Endodermal cell (in vitro differentiated cells): ENCODE results near the gene ADAM22. TPM values are rescaled to one million over a fixed set of nuclear protein-coding genes. Genes with fewer than 3 reads are reported as not detected.

Source experiments
- DNase-seq: peaks from one replicate; pipeline ENCODE4 v3.0.0-alpha.2; 2017
- H3K27ac ChIP-seq: 2 replicates; pipeline ENCODE4 v1.5.1; 2013; ENCODE audit warnings: mild to moderate bottlenecking, low read depth, low read length, moderate library complexity
- H3K27me3 ChIP-seq: 2 replicates; pipeline ENCODE4 v1.6.1; 2013; ENCODE audit warnings: mild to moderate bottlenecking, low read length, moderate library complexity; ENCODE audit not compliant: insufficient read depth, control insufficient read depth, poor library complexity, severe bottlenecking
- H3K36me3 ChIP-seq: 2 replicates; pipeline ENCODE4 v1.7.0; 2013; ENCODE audit warnings: mild to moderate bottlenecking, low read length, moderate library complexity; ENCODE audit not compliant: control insufficient read depth, insufficient read depth
- H3K4me1 ChIP-seq: one replicate; pipeline ENCODE4 v1.7.0; 2013; ENCODE audit warnings: low read length; ENCODE audit not compliant: control insufficient read depth, insufficient read depth
- H3K4me3 ChIP-seq: 2 replicates; pipeline ENCODE4 v1.5.1; 2013; ENCODE audit warnings: mild to moderate bottlenecking, low read length, moderate library complexity
- H3K9ac ChIP-seq: 2 replicates; pipeline ENCODE4 v1.6.1; 2013; ENCODE audit warnings: mild to moderate bottlenecking, low read length, moderate library complexity; ENCODE audit not compliant: poor library complexity, severe bottlenecking; ENCODE audit errors: extremely low read depth
- H3K9me3 ChIP-seq: 2 replicates; pipeline ENCODE4 v1.6.1; 2013; ENCODE audit warnings: mild to moderate bottlenecking, low read length, moderate library complexity; ENCODE audit not compliant: control insufficient read depth
- H3K27ac Mint-ChIP-seq: 2 replicates; pipeline ENCODE4 v1.8.0; 2020; ENCODE audit warnings: mixed read lengths
- H3K27me3 Mint-ChIP-seq: 2 replicates; pipeline ENCODE4 v1.8.0; 2021; ENCODE audit warnings: mild to moderate bottlenecking, mixed read lengths; ENCODE audit not compliant: insufficient read depth
- H3K36me3 Mint-ChIP-seq: 2 replicates; pipeline ENCODE4 v1.8.0; 2020; ENCODE audit warnings: low read depth, mixed read lengths
- H3K4me1 Mint-ChIP-seq: 2 replicates; pipeline ENCODE4 v1.8.0; 2020; ENCODE audit warnings: mixed read lengths
- H3K4me3 Mint-ChIP-seq: 2 replicates; pipeline ENCODE4 v1.8.0; 2020; ENCODE audit warnings: mild to moderate bottlenecking, moderate library complexity, mixed read lengths
- H3K9me3 Mint-ChIP-seq: 2 replicates; pipeline ENCODE4 v1.8.0; 2020; ENCODE audit warnings: mild to moderate bottlenecking, mixed read lengths
- WGBS, 2 experiments: methylation state at CpG; one replicate each; pipeline versions ENCODE4 v1.1.5 to v1.1.7; 2013; ENCODE audit warnings: missing lambda C conversion rate in 2 of 2, mixed read lengths in 1 of 2; ENCODE audit not compliant: insufficient coverage in 1 of 2, insufficient read length in 1 of 2; 5-methylcytosine and 5-hydroxymethylcytosine counted together
- total RNA-seq, 2 donors: library from RNA; stranded (reverse); fragmentation: NEBNext Ultra II Directional in 1 of 2; extraction: Animal tissue kit (Norgen Biotek cat#: 25700) in 1 of 2; gene quantifications; 2 replicates in 1 of 2; 3 replicates in 1 of 2; pipeline ENCODE4 v1.2.1, GENCODE V29; 2021
- TF ChIP-seq, protein P1 (sequence below): fragments of 200-600 bp; sonication (generic); conservative IDR thresholded peaks from 2 replicates; pipeline ENCODE4 v1.5.0; 2021; ENCODE audit warnings: antibody characterized with exemption, mild to moderate bottlenecking

ADAM22 gene
- total RNA-seq, 2 donors from 2014 or later, result 10.9 to 11.5 TPM

DNA sequence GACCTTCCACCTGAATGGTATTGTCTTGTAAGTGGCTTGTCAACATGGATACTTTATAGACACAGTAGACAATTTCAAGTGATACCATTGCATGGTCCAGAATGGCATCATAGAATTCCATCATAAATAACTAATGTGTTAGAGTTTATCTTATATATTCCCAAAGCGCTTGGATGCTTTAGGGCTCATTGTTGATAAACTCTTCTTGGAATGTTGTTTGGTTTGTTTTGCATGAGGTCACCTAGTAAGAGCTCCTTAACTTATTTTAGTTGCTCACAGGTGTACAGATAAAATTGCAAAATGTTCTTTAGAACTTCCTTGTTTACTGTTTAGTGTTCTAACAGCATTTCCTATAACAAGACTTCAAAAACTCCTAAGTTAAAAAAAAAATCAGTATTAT is 249.0 kb downstream of the ADAM22 start:
- TF ChIP-seq, protein P1, sequence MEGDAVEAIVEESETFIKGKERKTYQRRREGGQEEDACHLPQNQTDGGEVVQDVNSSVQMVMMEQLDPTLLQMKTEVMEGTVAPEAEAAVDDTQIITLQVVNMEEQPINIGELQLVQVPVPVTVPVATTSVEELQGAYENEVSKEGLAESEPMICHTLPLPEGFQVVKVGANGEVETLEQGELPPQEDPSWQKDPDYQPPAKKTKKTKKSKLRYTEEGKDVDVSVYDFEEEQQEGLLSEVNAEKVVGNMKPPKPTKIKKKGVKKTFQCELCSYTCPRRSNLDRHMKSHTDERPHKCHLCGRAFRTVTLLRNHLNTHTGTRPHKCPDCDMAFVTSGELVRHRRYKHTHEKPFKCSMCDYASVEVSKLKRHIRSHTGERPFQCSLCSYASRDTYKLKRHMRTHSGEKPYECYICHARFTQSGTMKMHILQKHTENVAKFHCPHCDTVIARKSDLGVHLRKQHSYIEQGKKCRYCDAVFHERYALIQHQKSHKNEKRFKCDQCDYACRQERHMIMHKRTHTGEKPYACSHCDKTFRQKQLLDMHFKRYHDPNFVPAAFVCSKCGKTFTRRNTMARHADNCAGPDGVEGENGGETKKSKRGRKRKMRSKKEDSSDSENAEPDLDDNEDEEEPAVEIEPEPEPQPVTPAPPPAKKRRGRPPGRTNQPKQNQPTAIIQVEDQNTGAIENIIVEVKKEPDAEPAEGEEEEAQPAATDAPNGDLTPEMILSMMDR, result no peak
- H3K4me3 ChIP-seq, result no peak overlapping the region
- Mint-ChIP-seq H3K36me3 (peaks cover 6% of the 10 kb centered on the region), H3K4me1 (no peaks in the 10 kb centered on the region), H3K27me3 (no peaks in the 10 kb centered on the region), H3K4me3 (no peak overlapping the region), H3K27ac (no peak overlapping the region), H3K9me3 (peaks cover 7% of the 10 kb centered on the region)
- H3K27ac ChIP-seq, result no peak overlapping the region
- WGBS, 2 experiments, result 80 to 100% methylated on average over 1 of the region's 1 CpG
- no peak overlapping the region for H3K9ac ChIP-seq
- H3K27me3 ChIP-seq, result no peaks in the 10 kb centered on the region
- H3K4me1 ChIP-seq, result no peaks in the 10 kb centered on the region
- no peak for DNase-seq
- H3K9me3 ChIP-seq, result no peaks in the 10 kb centered on the region
- no peaks in the 10 kb centered on the region for H3K36me3 ChIP-seq

- Mint-ChIP-seq H3K4me1 (no peaks in the 10 kb centered on the region), H3K9me3 (peaks cover 13% of the 10 kb centered on the region), H3K36me3 (peaks cover 12% of the 10 kb centered on the region), H3K4me3 (no peak overlapping the region), H3K27ac (no peak overlapping the region), H3K27me3 (no peaks in the 10 kb centered on the region)
- Histone ChIP-seq H3K36me3 (no peaks in the 10 kb centered on the region), H3K27ac (no peak overlapping the region), H3K4me1 (no peaks in the 10 kb centered on the region), H3K4me3 (no peak overlapping the region), H3K27me3 (no peaks in the 10 kb centered on the region), H3K9me3 (no peaks in the 10 kb centered on the region), H3K9ac (no peak overlapping the region)
- DNase-seq, result no peak
- TF ChIP-seq, protein P1, result no peak
- 90 to 92% methylated on average over 5 of the region's 5 CpGs for WGBS, 2 experiments
Measured at GRCh38 chr7:88184848-88185304, 250.8 kb downstream of the ADAM22 start.

- Mint-ChIP-seq H3K4me3 (no peak overlapping the region), H3K27me3 (no peaks in the 10 kb centered on the region), H3K4me1 (peaks cover under 1% of the 10 kb centered on the region), H3K9me3 (peaks cover 13% of the 10 kb centered on the region), H3K27ac (no peak overlapping the region), H3K36me3 (peaks cover 12% of the 10 kb centered on the region)
- Histone ChIP-seq H3K27ac (no peak overlapping the region), H3K4me3 (no peak overlapping the region), H3K4me1 (no peaks in the 10 kb centered on the region), H3K36me3 (no peaks in the 10 kb centered on the region), H3K9me3 (no peaks in the 10 kb centered on the region), H3K27me3 (no peaks in the 10 kb centered on the region), H3K9ac (no peak overlapping the region)
- TF ChIP-seq, protein P1, result no peak
- DNase-seq, result no peak
Measured at GRCh38 chr7:88185650-88186049, 251.6 kb downstream of the ADAM22 start.
